HG03521 (cell line): Measurements from ENCODE around the gene ACKR1.

Experiments
- ATAC-seq: cut with Tn5 transposase; IDR thresholded peaks from one replicate; pipeline ENCODE4 v1.9.1; 2021; ENCODE audit warnings: mild to moderate bottlenecking, moderate library complexity; ENCODE audit not compliant: unreplicated experiment

Gene ACKR1

DNA sequence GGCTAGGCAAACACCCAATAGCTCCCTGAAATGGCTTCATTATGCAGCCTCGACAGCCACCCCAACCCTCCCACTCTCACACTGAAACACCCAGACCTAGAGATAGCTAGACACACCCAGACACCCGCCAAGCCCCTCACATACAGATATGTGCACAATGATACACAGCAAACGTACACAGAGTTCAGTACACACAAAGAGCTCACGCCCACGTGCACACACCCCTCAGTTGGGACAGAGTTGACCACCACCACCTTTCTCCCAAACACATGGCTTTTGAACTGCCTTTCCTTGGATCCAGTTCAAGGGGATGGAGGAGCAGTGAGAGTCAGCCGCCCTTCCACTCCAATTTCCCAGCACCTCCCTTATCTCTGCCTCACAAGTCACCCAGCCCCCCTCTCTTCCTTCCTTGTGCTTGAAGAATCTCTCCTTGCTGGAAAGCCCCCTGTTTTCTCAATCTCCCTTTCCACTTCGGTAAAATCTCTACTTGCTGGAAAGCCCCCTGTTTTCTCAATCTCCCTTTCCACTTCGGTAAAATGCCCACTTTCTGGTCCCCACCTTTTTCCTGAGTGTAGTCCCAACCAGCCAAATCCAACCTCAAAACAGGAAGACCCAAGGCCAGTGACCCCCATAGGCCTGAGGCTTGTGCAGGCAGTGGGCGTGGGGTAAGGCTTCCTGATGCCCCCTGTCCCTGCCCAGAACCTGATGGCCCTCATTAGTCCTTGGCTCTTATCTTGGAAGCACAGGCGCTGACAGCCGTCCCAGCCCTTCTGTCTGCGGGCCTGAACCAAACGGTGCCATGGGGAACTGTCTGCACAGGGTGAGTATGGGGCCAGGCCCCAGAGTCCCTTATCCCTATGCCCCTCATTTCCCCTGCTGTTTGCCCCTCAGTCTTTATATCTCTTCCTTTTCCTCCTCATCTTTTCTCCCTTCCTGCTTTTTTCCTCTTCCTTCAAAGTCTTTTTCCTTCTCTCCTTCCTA, at the start of gene ACKR1:
ACKR1 (plus strand) TSS at position 715 of the 981 bp plus-strand sequence; CDS start at position 800, 85 bp downstream.
- no peak for ATAC-seq

GRCh38 chr1:159161001-159161718, 43.5 kb upstream of the ACKR1 start:
- ATAC-seq, result peak; percentile 94

GRCh38 chr1:159161719-159162026, 43.0 kb upstream of the ACKR1 start:
- no peak for ATAC-seq

DNA sequence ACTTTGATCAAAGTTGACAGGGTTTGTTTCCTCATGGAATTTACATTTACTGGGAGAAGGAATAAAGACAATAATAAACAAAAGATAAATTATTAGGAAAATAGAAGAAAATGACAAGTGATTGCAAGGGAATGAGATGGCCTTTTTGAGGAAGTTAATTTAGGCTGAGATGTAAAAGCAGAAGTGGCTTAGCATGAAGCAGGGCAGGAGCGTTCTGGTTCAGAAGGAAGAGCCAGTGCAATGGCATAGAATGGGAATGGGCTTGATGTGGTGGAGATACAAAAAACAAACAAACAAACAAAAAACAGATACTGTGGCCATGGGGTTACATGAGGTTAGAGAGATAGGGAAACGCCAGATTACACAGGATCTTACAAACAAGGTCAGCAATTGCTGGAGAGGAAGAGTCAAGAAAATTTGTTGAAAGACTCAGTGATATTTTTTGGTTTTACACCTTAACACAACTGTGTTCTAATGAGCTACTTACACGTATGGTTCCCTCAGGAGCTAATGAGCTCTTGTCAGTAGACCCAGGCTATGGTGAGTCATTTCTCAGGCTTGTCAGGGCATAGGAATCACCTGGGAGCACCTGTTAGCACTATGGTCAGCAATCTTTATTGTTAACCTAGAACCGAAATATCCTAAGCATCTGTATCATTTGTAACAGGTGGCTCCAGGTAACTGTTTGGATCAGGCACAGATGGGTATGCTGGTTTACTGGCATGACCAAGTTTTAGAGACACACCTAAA, 42.0 kb upstream of the ACKR1 start:
- no peak for ATAC-seq

GRCh38 chr1:159163614-159164228, 41.0 kb upstream of the ACKR1 start:
- no peak for ATAC-seq

- ATAC-seq, result no peak
Measured at GRCh38 chr1:159168043-159168442, 36.6 kb upstream of the ACKR1 start.

GRCh38 chr1:159170639-159171038, 34.0 kb upstream of the ACKR1 start:
- no peak for ATAC-seq

DNA sequence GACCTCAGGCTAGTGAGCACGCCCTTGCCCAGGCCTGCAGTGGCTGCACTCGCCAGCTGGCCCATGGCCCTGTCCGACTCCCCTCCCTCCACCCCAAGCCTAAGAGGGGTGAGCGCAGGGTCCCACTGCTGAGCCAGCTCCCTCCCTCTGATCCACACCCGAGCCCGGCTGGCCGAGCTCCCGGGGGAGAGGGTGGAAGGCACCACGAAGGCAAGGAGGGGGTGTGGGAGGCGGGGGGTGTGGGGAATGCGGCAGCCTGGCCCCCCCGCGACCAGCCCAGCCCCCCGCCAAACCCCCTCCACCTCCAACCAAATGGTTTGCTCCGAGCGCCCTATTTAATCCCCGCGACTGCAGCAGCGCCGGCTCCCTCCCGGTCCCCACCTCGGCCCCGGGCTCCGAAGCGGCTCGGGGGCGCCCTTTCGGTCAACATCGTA, 33.4 kb upstream of the ACKR1 start, which contains the start of gene CADM3:
CADM3 (plus strand) TSS at position 362 of the 434 bp plus-strand sequence. CDS start 151 bp downstream, outside the sequence.
- no peak for ATAC-seq

DNA sequence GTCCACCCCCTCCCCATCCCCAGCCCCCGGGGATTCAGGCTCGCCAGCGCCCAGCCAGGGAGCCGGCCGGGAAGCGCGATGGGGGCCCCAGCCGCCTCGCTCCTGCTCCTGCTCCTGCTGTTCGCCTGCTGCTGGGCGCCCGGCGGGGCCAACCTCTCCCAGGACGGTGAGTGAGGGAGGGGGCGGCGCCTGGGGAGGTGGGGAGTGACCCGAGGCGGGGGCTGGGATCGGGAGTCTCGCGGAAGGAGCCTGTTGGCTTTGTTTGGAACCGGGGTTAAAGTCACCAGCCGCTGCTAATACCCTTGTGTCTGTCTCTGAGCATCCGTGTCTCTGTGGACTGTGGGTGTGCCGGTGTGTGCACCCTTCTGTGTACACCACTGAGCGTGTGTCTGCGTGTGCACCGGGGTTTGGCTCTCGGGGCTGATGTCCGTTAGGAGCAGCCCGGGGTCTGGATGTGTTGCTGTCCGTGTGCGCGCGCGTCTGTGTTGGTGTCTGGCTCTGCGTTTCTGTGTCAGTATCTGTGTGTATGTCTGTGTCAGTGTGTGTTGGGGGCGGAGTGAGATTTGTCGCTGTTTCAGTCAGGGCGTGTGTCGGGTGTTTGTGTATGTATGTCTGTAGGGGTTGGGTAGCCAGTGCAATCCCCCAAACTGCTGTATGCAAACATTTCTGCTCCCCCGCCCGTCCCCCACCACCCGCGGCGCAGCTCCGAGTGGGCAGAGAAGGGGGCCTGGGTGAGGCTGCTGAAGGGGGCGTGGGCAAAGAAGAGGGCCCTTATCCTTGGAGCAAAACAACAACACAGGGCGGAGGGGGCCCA, 32.8 kb upstream of the ACKR1 start:
- no peak for ATAC-seq

GRCh38 chr1:159172614-159173291, 31.9 kb upstream of the ACKR1 start:
- ATAC-seq, result no peak

DNA sequence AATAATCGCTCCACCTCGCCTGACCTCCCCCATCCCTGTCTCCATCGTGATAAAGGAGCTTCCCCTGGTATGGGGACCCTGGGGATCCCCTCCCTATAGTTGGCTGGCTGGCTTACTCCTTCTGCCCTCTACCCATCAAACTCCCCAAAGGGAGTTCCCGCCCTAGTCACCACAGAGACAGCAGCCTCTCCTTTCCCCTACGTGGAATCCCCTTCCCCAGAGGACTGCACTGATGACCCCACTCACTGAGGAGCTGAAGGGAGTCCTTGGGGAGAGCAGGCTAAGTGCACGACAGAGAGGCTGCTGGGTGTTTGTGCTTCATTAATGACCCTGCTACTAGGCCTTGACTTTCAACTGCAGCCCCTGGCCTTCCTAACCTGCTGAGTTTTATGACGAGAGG, 31.4 kb upstream of the ACKR1 start:
- no peak for ATAC-seq

- no peak for ATAC-seq
Measured at GRCh38 chr1:159175571-159175970, 29.1 kb upstream of the ACKR1 start.

GRCh38 chr1:159177272-159177907, 27.3 kb upstream of the ACKR1 start:
- no peak for ATAC-seq

GRCh38 chr1:159179906-159180305, 24.8 kb upstream of the ACKR1 start:
- ATAC-seq, result no peak

GRCh38 chr1:159180516-159180915, 24.2 kb upstream of the ACKR1 start:
- ATAC-seq, result no peak

GRCh38 chr1:159181328-159182024, 23.2 kb upstream of the ACKR1 start:
- no peak for ATAC-seq

DNA sequence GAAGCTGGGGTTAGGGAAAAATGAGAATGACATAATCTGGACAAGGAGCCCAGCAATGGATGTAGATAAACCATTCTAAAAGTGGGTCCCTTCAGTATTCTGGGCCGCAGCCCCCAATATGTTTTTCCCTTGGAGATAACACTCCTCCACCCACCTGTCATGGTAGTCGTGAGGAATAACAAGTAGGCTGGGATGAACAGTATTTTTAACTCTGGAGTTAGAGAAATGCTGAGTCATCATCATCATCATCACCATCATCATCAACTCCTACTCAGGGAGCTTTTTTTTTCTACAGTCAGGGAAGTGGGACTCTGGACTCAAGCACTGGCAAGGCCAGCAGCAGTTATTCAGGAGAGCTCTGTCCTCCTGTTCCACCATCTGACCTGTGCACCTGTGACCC, 20.5 kb upstream of the ACKR1 start:
- no peak for ATAC-seq

GRCh38 chr1:159185121-159185520, 19.6 kb upstream of the ACKR1 start:
- no peak for ATAC-seq
